ENCODE data around the gene OR4K2.

GRCh38 chr14:19878029-19878642 lies 3.2 kb downstream of the OR4K2 start:
- peak; percentile 100 for TF ChIP-seq CTCF (conservative IDR thresholded peaks at IDR 0.05; ENCODE audit: low read length)
- TF ChIP-seq EZH2phosphoT487 (IDR thresholded peaks at IDR 0.05; ENCODE audit: borderline replicate concordance, low read depth, low read length): no peak

Measured in OCI-LY7 (cell line).